Ovary (tissue), 9 donors: Measurements from ENCODE around the gene SLC37A1. TPM values are rescaled to one million over a fixed set of nuclear protein-coding genes. Genes with fewer than 3 reads are reported as not detected.
"Not testable (repeated sequence)": the region's sequence is repeated elsewhere in the genome, so short reads cannot be mapped to it uniquely, and the experiment has no call there.

Experiments
- DNase-seq, 5 donors: peaks; one replicate each; pipeline ENCODE4 v3.0.0-alpha.2; 2019 to 2020
- H3K27ac ChIP-seq, 2 donors: fragments of 200-600 bp; one replicate each; pipeline versions ENCODE4 v1.5.1 to v1.8.0; 2019 to 2022
- H3K27me3 ChIP-seq: fragments of 200-600 bp; one replicate; pipeline ENCODE4 v1.8.0; 2022
- H3K36me3 ChIP-seq: fragments of 200-600 bp; sonication (generic); one replicate; pipeline ENCODE4 v1.5.1; 2019
- H3K4me1 ChIP-seq: one replicate; pipeline ENCODE4 v1.8.1; 2013; ENCODE audit warnings: mild to moderate bottlenecking, moderate library complexity; ENCODE audit not compliant: insufficient read depth
- H3K4me3 ChIP-seq: fragments of 200-600 bp; sonication (generic); one replicate; pipeline ENCODE4 v1.5.1; 2017
- H3K9me3 ChIP-seq, 2 donors: fragments of 200-600 bp in 1 of 2; sonication (generic) in 1 of 2; one replicate each; pipeline versions ENCODE4 v1.5.1 to v1.8.1; 2013 to 2019; ENCODE audit warnings: mild to moderate bottlenecking in 1 of 2, moderate library complexity in 1 of 2
- EP300 ChIP-seq: sonication (generic); formaldehyde crosslinking; IDR thresholded peaks from one replicate; pipeline ENCODE4 v1.6.1; 2017; ENCODE audit warnings: antibody characterized with exemption
- POLR2A ChIP-seq: fragments of 450-650 bp; IDR thresholded peaks from one replicate; pipeline ENCODE4 v1.6.1; 2017; ENCODE audit warnings: antibody characterized with exemption, mild to moderate bottlenecking, moderate library complexity
- WGBS, 3 donors: extraction: QIAGEN DNeasy Blood & Tissue Kit in 1 of 3; methylation state at CpG; one replicate each; pipeline versions ENCODE4 v1.1.5 to v1.1.7; 2013 to 2017; 5-methylcytosine and 5-hydroxymethylcytosine counted together
- intact Hi-C, 4 donors: fragments of 100-400 bp; cut with DNase I; formaldehyde crosslinking; loops; one replicate each; pipeline versions ENCODE4 v1.11.0 to v1.15.1; 2022 to 2023
- polyA plus RNA-seq, 2 donors: library from polyadenylated mRNA; stranded (reverse); fragments of 200-250 nt in 1 of 2; fragments of 350-450 nt in 1 of 2; fragmentation: Illumina TruSeq in 1 of 2; extraction: RNeasy Lipid Tissue Mini Kit (QIAGEN cat#74804) in 1 of 2; gene quantifications; one replicate each; pipeline ENCODE4 v1.2.3, GENCODE V29; 2013 to 2014
- total RNA-seq, 7 donors: library from RNA; depleted of rRNA in 2 of 7; stranded (reverse); fragments of >200 nt in 2 of 7; fragmentation: NEBNext Ultra II Directional in 3 of 7; extraction: Animal tissue kit (Norgen Biotek cat#: 25700) in 3 of 7; gene quantifications; one replicate each; pipeline versions ENCODE4 v1.1.0 to v1.2.4, GENCODE V29; 2016 to 2023
- TF ChIP-seq, protein P1 (sequence below), 3 donors: fragments of 450-650 bp in 2 of 3; fragments of 200-600 bp in 1 of 3; IDR thresholded peaks; one replicate each; pipeline versions ENCODE4 v1.5.1 to v1.8.0; 2016 to 2022; ENCODE audit warnings: antibody characterized with exemption in 3 of 3, mild to moderate bottlenecking in 1 of 3
- donor health status: DM: no; HTN: no; CAD: no; lungs with moderate emphysema.
- donor health status: DM: no; HTN: no; CAD: no.
- donor health status: Bipolar disorder and iron deficiency.
- donor health status: DM: yes; HTN: yes; CAD: no.
- donor health status: DM: no; HTN: no; CAD: no.
- donor health status: DM: yes; HTN: yes; CAD: no.

The SLC37A1 gene
- total and polyA plus RNA-seq, 9 donors: 5.1 to 10.0 (median 7.4) TPM

DNA sequence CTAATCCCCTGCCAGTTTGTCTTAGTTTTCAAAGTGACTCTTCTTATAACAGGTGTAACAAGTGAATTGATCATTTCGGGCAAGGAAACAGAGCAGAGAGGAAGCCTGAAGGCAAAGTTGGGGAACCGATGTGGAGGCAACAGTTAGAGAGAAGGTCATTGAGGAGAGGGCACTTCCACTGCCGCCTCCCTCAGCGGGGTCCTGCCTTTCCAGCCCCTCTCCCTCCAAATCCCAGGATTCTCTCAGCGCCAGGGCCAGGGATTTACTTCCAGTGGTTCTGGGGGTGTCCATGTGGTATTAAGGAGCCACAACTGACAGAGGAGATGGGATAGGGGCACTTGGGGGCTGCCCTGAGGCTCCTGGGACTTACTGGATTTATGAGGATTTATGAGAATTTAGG is 100.1 kb downstream of the SLC37A1 start:
- Histone ChIP-seq H3K27me3 (no peaks in the 10 kb centered on the region), H3K36me3 (no peaks in the 10 kb centered on the region), H3K4me3 (no peak overlapping the region), H3K27ac (no peak overlapping the region), H3K9me3 (peaks cover 0 to 2% of the 10 kb centered on the region in 2 donors), H3K4me1 (no peaks in the 10 kb centered on the region)
- TF ChIP-seq, protein P1, sequence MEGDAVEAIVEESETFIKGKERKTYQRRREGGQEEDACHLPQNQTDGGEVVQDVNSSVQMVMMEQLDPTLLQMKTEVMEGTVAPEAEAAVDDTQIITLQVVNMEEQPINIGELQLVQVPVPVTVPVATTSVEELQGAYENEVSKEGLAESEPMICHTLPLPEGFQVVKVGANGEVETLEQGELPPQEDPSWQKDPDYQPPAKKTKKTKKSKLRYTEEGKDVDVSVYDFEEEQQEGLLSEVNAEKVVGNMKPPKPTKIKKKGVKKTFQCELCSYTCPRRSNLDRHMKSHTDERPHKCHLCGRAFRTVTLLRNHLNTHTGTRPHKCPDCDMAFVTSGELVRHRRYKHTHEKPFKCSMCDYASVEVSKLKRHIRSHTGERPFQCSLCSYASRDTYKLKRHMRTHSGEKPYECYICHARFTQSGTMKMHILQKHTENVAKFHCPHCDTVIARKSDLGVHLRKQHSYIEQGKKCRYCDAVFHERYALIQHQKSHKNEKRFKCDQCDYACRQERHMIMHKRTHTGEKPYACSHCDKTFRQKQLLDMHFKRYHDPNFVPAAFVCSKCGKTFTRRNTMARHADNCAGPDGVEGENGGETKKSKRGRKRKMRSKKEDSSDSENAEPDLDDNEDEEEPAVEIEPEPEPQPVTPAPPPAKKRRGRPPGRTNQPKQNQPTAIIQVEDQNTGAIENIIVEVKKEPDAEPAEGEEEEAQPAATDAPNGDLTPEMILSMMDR (IDR thresholded peaks at IDR 0.05): no peak
- TF ChIP-seq POLR2A: no peak
- TF ChIP-seq EP300: no peak
- intact Hi-C loops: no loop called here
- no peak for DNase-seq
- WGBS, 3 donors: 87 to 91% (median 89%) methylated on average over 5 of the region's 5 CpGs

DNA sequence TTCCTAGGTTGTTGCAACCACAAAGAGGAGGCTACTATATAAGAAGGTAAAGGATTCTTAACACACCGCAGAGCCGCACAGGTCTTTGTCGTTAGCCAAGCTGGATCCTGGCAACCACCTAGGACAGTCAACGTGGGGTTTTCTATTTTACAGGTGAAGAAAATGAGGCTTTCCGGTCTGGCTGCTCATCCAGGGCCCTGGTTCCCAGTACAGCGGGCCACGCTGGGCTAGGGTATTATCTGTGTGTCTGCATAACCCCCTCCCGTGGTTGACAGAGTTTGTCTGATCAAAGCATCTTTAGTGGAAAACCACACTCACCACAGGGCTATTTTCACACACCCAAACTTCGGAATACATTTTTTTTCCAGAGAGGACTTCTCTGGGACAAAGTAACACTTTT is 100.7 kb downstream of the SLC37A1 start:
- intact Hi-C loops: no loop called here
- Histone ChIP-seq H3K9me3 (peaks cover 0 to 2% of the 10 kb centered on the region in 2 donors), H3K4me3 (no peak overlapping the region), H3K27me3 (no peaks in the 10 kb centered on the region), H3K4me1 (no peaks in the 10 kb centered on the region), H3K27ac (no peak overlapping the region), H3K36me3 (no peaks in the 10 kb centered on the region)
- TF ChIP-seq, protein P1 (IDR thresholded peaks at IDR 0.05): no peak
- TF ChIP-seq EP300: no peak
- TF ChIP-seq POLR2A: no peak
- WGBS, 3 donors: 65 to 72% (median 67%) methylated on average over 9 of the region's 9 CpGs
- DNase-seq: no peak

DNA sequence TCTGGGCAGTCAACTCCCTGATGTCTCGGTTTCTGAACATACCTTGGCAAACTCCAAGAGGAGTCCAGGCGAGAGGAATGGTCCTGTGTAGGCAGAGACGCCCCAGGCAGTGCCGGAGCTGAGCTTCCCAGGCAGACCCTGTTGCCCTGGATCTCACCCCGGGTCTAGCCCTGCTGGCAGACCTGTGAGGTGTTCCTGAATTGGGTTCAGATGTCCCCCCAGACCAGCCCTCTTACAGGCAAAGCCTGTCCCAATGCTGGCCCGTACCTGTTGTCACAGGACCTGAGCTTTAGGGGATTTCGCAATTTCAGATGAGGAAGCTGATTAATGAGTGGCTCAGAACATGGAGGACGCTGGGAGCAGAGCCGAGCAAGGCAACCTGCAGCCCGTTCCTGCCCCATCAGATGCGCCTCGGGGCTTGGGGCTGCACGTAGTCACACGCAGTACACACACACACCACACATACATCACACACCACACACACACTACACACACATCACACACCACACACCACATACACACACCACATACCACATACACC is 101.2 kb downstream of the SLC37A1 start:
- peaks cover 0 to 2% of the 10 kb centered on the region in 2 donors for H3K9me3 ChIP-seq
- TF ChIP-seq EP300 (no peak), POLR2A (no peak)
- no peak overlapping the region for H3K27ac ChIP-seq
- no peak overlapping the region for H3K4me3 ChIP-seq
- no peaks in the 10 kb centered on the region for H3K36me3 ChIP-seq
- no peak for DNase-seq
- intact Hi-C loops: no loop called here
- H3K4me1 ChIP-seq: no peaks in the 10 kb centered on the region
- H3K27me3 ChIP-seq: no peaks in the 10 kb centered on the region
- WGBS, 3 donors: 28 to 36% (median 30%) methylated on average over 14 of the region's 14 CpGs

DNA sequence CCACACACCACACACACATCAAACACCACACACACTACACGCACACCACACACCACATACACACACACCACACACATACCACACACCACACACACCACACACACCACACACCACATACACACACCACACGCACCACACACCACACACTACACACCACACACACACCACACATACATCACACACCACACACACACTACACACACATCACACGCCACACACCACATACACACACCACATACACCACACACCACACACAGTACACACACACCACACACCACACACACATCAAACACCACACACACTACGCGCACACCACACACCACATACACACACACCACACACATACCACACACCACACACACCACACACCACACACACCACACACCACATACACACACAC is 101.7 kb downstream of the SLC37A1 start:
- H3K4me1 ChIP-seq, H3K27me3 ChIP-seq, DNase-seq, H3K27ac ChIP-seq, intact Hi-C loops, H3K4me3 ChIP-seq, H3K9me3 ChIP-seq, H3K36me3 ChIP-seq: not testable (repeated sequence)
- WGBS, 3 donors: 60 to 81% (median 67%) methylated on average over 3 to 5 of the region's 5 CpGs

DNA sequence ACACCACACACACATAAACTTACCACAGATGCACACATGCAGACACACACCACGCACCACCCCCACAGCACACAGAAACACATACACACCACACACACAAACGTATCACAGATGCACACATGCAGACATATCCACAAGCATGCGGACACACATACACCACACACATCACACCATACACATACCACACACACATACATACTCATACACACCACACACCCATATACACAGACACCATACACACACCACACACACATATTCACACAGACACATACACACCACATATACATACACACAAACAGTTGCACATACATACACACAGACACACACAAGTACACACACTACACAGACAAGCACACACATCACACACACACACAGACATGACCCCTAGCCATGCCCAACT is 102.3 kb downstream of the SLC37A1 start:
- DNase-seq: no peak
- Histone ChIP-seq H3K27ac (no peak overlapping the region), H3K4me1 (no peaks in the 10 kb centered on the region), H3K36me3 (no peaks in the 10 kb centered on the region), H3K27me3 (no peaks in the 10 kb centered on the region), H3K4me3 (no peak overlapping the region), H3K9me3 (peaks cover 0 to 2% of the 10 kb centered on the region in 2 donors)
- TF ChIP-seq EP300: no peak
- TF ChIP-seq, protein P1 (IDR thresholded peaks at IDR 0.05): no peak
- TF ChIP-seq POLR2A: no peak
- WGBS, 3 donors: 50 to 58% (median 56%) methylated on average over 3 of the region's 3 CpGs
- intact Hi-C loops: no loop called here
